Gastrocnemius medialis (tissue), 4 donors: ENCODE data around the gene CELSR1.

Experiments used
- CTCF ChIP-seq, 5 experiments: fragments of 450-650 bp in 3 of 5; fragments of 200-600 bp in 2 of 5; sonication (generic) in 2 of 5; IDR thresholded peaks in 4 of 5; conservative IDR thresholded peaks in 1 of 5; 1 replicate in 4 of 5; 2 replicates in 1 of 5; pipeline ENCODE4 v1.5.1; 2016 to 2019; ENCODE audit warnings: antibody characterized with exemption in 5 of 5, mild to moderate bottlenecking in 3 of 5, moderate library complexity in 3 of 5
- POLR2A ChIP-seq, 2 donors: fragments of 450-650 bp; IDR thresholded peaks; one replicate each; pipeline ENCODE4 v1.6.1; 2017; ENCODE audit warnings: antibody characterized with exemption in 2 of 2, mild to moderate bottlenecking in 2 of 2, moderate library complexity in 2 of 2

- TF ChIP-seq CTCF (IDR thresholded peaks at IDR 0.05 in 4 of 5, conservative IDR thresholded peaks at IDR 0.05 in 1 of 5): no peak
- no peak for TF ChIP-seq POLR2A (IDR thresholded peaks at IDR 0.05)
Measured at GRCh38 chr22:46535876-46536536, 1.4 kb downstream of the CELSR1 start.
